Natural killer cell (primary cell): Measurements from ENCODE around the gene CTNNA2. TPM values are rescaled to one million over a fixed set of nuclear protein-coding genes. Genes with fewer than 3 reads are reported as not detected.

Experiments
- ATAC-seq, 3 donors: fragments of 150-1000 bp in 2 of 3; fragments of 200-7000 bp in 1 of 3; cut with Tn5 transposase; 1 replicate in 1 of 3; 2 replicates in 2 of 3; pipeline ENCODE4 v1.10.0; 2021; ENCODE audit warnings: mild to moderate bottlenecking in 2 of 3, moderate library complexity in 2 of 3
- DNase-seq, 2 donors: peaks; one replicate each; pipeline versions ENCODE4 v3.0.0 to v3.0.0-alpha.2; 2013 to 2021; ENCODE audit warnings: mixed read lengths in 1 of 2
- H3K27ac ChIP-seq: one replicate; pipeline ENCODE4 v1.5.1; 2013; ENCODE audit warnings: mild to moderate bottlenecking, low read length
- H3K27me3 ChIP-seq: one replicate; pipeline ENCODE4 v1.6.1; 2013; ENCODE audit warnings: low read length; ENCODE audit not compliant: control insufficient read depth, insufficient read depth
- H3K36me3 ChIP-seq: one replicate; pipeline ENCODE4 v1.6.1; 2013; ENCODE audit warnings: low read length; ENCODE audit not compliant: control insufficient read depth, insufficient read depth
- H3K4me1 ChIP-seq: one replicate; pipeline ENCODE4 v1.6.1; 2013; ENCODE audit warnings: low read length; ENCODE audit not compliant: control insufficient read depth, insufficient read depth
- H3K4me3 ChIP-seq: one replicate; pipeline ENCODE4 v1.5.1; 2013; ENCODE audit warnings: low read length
- H3K9me3 ChIP-seq: one replicate; pipeline ENCODE4 v1.6.1; 2013; ENCODE audit warnings: low read length; ENCODE audit not compliant: control insufficient read depth, insufficient read depth
- H3K27ac Mint-ChIP-seq, 2 donors: one replicate each; pipeline ENCODE4 v1.8.0; 2022; ENCODE audit warnings: mild to moderate bottlenecking in 2 of 2, mixed read lengths in 2 of 2, moderate library complexity in 1 of 2
- H3K27me3 Mint-ChIP-seq, 2 donors: one replicate each; pipeline ENCODE4 v1.8.0; 2022; ENCODE audit warnings: low read depth in 2 of 2, mixed read lengths in 2 of 2
- H3K36me3 Mint-ChIP-seq: one replicate; pipeline ENCODE4 v1.8.0; 2022; ENCODE audit warnings: mixed read lengths
- H3K4me1 Mint-ChIP-seq, 2 donors: one replicate each; pipeline ENCODE4 v1.8.0; 2022; ENCODE audit warnings: mixed read lengths in 2 of 2
- H3K4me3 Mint-ChIP-seq: one replicate; pipeline ENCODE4 v1.8.0; 2022; ENCODE audit warnings: mild to moderate bottlenecking, moderate library complexity, mixed read lengths
- H3K9me3 Mint-ChIP-seq, 2 donors: one replicate each; pipeline ENCODE4 v1.8.0; 2022; ENCODE audit warnings: mixed read lengths in 2 of 2
- CTCF ChIP-seq: fragments of 200-600 bp; IDR thresholded peaks from one replicate; pipeline ENCODE4 v1.8.0; 2022; ENCODE audit warnings: antibody characterized with exemption
- WGBS: methylation state at CpG from one replicate; pipeline ENCODE4 v1.1.7; 2013; ENCODE audit warnings: missing lambda C conversion rate; ENCODE audit not compliant: insufficient coverage; 5-methylcytosine and 5-hydroxymethylcytosine counted together
- intact Hi-C: fragments of 100-400 bp; cut with micrococcal nuclease; formaldehyde crosslinking; loops from one replicate; pipeline ENCODE4 v1.14.2; 2022
- total RNA-seq, 4 donors: library from RNA; stranded (reverse); fragments of 120-200 nt in 1 of 4; gene quantifications; one replicate each; pipeline versions ENCODE4 v1.2.3 to v1.2.4, GENCODE V29; 2013 to 2022

CTNNA2 gene
- total RNA-seq, 3 donors from 2014 or later (not counting 1 experiment from before 2014, with no cell fraction given): not detected

- WGBS: 57% methylated on average over 3 of the region's 3 CpGs
- no peaks in the 10 kb centered on the region for H3K36me3 ChIP-seq
- DNase-seq (no peak), ATAC-seq (no peak)
- H3K27ac Mint-ChIP-seq: no peak overlapping the region
- peaks cover 5% of the 10 kb centered on the region for H3K36me3 Mint-ChIP-seq
- H3K27me3 Mint-ChIP-seq: no peaks in the 10 kb centered on the region
- H3K9me3 ChIP-seq: peaks cover 4% of the 10 kb centered on the region
- no peak for TF ChIP-seq CTCF
- intact Hi-C loops: no loop called here
- no peaks in the 10 kb centered on the region for H3K27me3 ChIP-seq
- H3K27ac ChIP-seq: no peak overlapping the region
- no peaks in the 10 kb centered on the region for H3K4me1 ChIP-seq
- H3K9me3 Mint-ChIP-seq: peaks cover 15 to 19% of the 10 kb centered on the region in 2 donors
- H3K4me1 Mint-ChIP-seq: no peaks in the 10 kb centered on the region
- H3K4me3 Mint-ChIP-seq: no peak overlapping the region
- no peak overlapping the region for H3K4me3 ChIP-seq
Observed at GRCh38 chr2:80126596-80127189, 613.8 kb downstream of the CTNNA2 start.

- 44% methylated on average over 1 of the region's 1 CpG for WGBS
- DNase-seq (no peak), ATAC-seq (no peak)
- Mint-ChIP-seq H3K4me3 (no peak overlapping the region), H3K27me3 (no peaks in the 10 kb centered on the region), H3K9me3 (peaks cover 12 to 19% of the 10 kb centered on the region in 2 donors), H3K27ac (no peak overlapping the region), H3K36me3 (peaks cover 5% of the 10 kb centered on the region), H3K4me1 (no peaks in the 10 kb centered on the region)
- no peaks in the 10 kb centered on the region for H3K4me1 ChIP-seq
- peaks cover 4% of the 10 kb centered on the region for H3K9me3 ChIP-seq
- H3K27me3 ChIP-seq: no peaks in the 10 kb centered on the region
- TF ChIP-seq CTCF: no peak
- H3K36me3 ChIP-seq: no peaks in the 10 kb centered on the region
- intact Hi-C loops: no loop called here
- no peak overlapping the region for H3K27ac ChIP-seq
- no peak overlapping the region for H3K4me3 ChIP-seq
Observed at GRCh38 chr2:80128080-80128479, 615.2 kb downstream of the CTNNA2 start.

- H3K27ac ChIP-seq: no peak overlapping the region
- H3K4me1 ChIP-seq: no peaks in the 10 kb centered on the region
- H3K4me1 Mint-ChIP-seq: no peaks in the 10 kb centered on the region
- peaks cover 6% of the 10 kb centered on the region for H3K9me3 ChIP-seq
- ATAC-seq (no peak), DNase-seq (no peak)
- H3K4me3 ChIP-seq: no peak overlapping the region
- no peaks in the 10 kb centered on the region for H3K36me3 ChIP-seq
- no peak overlapping the region for H3K27ac Mint-ChIP-seq
- no peak overlapping the region for H3K4me3 Mint-ChIP-seq
- no peak for TF ChIP-seq CTCF
- no peaks in the 10 kb centered on the region for H3K27me3 ChIP-seq
- H3K36me3 Mint-ChIP-seq: peaks cover 5% of the 10 kb centered on the region
- no peaks in the 10 kb centered on the region for H3K27me3 Mint-ChIP-seq
- H3K9me3 Mint-ChIP-seq: peaks cover 11 to 12% of the 10 kb centered on the region in 2 donors
- WGBS: 80% methylated on average over 1 of the region's 3 CpGs
- intact Hi-C loops: no loop called here
Observed at GRCh38 chr2:80132281-80132680, 619.4 kb downstream of the CTNNA2 start.

- H3K4me3 Mint-ChIP-seq: no peak overlapping the region
- DNase-seq: no peak
Observed at GRCh38 chr2:80135001-80135400, 622.1 kb downstream of the CTNNA2 start.

More at GRCh38 chr2:80135001-80135400, 622.1 kb downstream of the CTNNA2 start:
- Mint-ChIP-seq H3K9me3 (peaks cover 11 to 17% of the 10 kb centered on the region in 2 donors), H3K4me1 (no peaks in the 10 kb centered on the region), H3K27ac (no peak overlapping the region), H3K27me3 (no peaks in the 10 kb centered on the region), H3K36me3 (peaks cover 4% of the 10 kb centered on the region)
- WGBS: 89% methylated on average over 1 of the region's 1 CpG
- ATAC-seq: no peak
- H3K27ac ChIP-seq: no peak overlapping the region
- intact Hi-C loops: no loop called here
- no peaks in the 10 kb centered on the region for H3K36me3 ChIP-seq
- no peaks in the 10 kb centered on the region for H3K27me3 ChIP-seq
- no peak overlapping the region for H3K4me3 ChIP-seq
- H3K9me3 ChIP-seq: peaks cover 8% of the 10 kb centered on the region
- no peak for TF ChIP-seq CTCF
- no peaks in the 10 kb centered on the region for H3K4me1 ChIP-seq
